Stimulated activated CD4-positive, alpha-beta T cell treated with anti-CD3 and anti-CD28 coated beads, TNF-alpha, amount 100 ng/mL, for 1 hour (primary cell): ENCODE measurements around the gene MEF2D.

Experiments
- DNase-seq, 3 donors: peaks; one replicate each; pipeline ENCODE4 v3.0.0-alpha.2; 2020; ENCODE audit warnings: low read depth in 3 of 3, low spot score in 1 of 3

The MEF2D gene

GRCh38 chr1:156500793-156501506, 375 bp upstream of the MEF2D start:
- DNase-seq: peak; percentile 80 to 97 (median 89)

GRCh38 chr1:156499842-156500542, 583 bp downstream of the MEF2D start:
- no peak for DNase-seq

DNA sequence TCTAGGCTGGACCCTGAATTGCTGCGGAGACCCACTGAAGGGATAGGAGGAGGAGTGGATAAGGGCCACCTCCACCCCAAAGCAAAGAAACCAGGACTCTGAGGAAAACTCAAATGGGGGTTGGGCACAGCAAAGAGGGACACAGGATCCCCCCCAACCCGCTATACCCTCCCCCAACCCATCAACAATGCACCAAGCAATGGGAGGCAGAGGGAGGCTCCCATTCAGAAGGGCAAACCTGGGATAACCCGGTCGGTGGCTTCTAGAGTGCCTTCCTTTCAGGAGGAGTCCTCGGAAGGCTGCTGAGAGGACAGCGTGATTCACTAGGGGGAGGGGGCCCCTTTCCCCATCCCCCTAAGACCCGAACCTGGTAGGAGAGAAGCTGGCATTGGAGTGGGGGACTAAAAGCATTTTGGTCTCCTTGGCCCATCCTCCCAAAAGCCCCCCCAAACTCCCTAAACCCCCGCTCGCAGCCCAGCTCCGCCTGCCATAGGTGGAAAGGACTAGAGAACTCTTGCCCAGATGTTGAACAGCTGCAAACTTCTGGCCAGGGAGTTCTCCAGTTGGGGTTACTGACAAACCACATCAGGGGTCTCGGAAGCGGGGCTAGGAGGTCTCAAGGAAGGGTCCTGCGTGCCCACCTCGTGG, 1.3 kb downstream of the MEF2D start:
- DNase-seq: no peak

DNA sequence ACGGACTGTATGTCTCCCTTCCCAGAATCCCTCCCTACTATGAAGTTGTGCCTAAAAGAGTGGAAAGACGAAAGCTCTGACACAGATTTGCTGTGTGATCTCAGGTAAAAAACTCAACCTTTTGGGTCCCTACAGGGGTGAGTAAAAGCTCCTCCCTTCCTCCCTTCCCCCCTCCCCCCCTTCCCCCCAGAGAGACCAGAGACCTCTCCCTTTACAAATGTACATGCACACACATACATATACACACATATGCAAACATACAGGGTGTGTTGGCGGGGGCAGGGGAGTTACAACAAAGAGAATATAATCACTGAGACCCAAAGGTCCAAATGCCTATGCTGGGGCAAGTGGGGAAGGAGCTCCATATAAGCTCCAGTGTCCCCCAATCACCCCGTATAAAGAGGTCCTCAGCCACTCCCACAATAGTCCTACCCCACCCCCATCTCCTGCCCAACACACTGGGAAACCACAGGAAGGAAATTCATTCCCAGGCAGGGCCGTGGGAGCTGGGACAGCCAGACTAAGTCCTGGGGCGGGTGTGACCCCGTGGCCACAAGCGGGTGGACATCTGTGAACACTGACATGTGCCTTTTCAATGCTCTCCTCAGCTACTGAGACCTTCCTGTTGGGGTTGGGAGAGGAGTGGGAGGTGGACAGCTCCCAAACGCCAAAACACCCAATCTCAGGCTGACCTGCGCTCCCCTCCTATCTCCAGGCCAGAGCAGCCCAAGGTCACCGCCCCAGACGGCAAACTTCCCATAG, 2.0 kb downstream of the MEF2D start:
- DNase-seq: no peak

DNA sequence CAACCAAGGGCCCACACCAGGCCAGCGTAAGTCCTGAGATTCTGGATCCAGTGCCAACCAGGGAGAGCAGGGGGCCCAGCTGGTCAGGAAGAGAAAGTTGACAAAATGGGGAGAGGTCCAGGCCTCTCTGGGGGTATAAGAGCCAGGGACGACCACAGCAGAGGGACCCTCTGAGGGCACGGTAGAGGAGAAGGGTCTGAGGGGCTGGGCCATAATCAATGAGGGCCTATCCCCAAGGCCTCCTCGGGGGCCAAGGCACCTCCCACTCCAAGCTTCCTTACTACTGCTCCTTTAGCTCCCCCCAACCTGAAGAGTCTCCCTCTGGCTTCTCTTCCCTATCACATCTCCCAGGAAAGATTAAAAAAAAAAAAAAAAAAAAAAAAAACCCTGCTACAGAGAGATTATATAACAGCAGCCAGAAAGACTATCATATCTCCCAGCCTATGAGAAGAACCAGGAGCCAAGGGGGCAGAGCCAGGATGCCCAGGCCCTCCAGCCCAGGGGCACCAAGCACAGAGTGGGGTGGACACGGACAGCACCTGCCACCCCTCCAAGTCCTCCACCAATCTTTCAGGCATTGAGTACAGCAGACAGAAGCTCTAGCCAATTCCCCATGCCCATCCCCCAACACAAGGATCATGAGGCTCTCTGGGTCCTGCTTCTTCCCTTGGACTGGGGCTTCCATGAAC, 2.7 kb downstream of the MEF2D start:
- no peak for DNase-seq

GRCh38 chr1:156497078-156497742, 3.4 kb downstream of the MEF2D start:
- DNase-seq: no peak

DNA sequence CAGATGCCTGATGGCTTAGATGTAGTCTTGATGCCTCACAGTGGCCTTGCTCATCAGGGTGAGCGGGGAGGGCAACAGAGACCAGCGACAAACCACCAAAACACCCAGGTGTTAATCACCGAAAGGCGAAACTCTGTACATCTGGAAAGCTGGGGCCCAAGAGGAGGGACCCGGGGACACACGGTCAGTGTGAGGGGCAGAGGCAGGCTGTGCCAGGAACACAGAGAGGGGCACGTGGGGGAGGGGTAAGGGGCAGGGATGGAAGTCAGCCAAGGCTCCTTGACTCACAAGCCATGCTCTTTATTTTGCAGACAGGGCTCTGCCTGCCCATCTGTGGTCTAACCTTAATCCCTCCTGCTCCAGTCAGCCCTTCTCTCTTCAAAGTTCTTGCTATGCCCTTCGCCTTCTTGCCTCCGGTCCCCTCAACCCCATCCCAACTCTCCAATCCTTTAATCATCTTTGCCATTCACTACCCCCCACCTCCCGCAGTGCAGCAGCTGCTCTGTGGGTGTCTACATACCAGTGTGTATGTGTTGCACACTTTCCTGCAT, 4.3 kb downstream of the MEF2D start:
- no peak for DNase-seq

DNA sequence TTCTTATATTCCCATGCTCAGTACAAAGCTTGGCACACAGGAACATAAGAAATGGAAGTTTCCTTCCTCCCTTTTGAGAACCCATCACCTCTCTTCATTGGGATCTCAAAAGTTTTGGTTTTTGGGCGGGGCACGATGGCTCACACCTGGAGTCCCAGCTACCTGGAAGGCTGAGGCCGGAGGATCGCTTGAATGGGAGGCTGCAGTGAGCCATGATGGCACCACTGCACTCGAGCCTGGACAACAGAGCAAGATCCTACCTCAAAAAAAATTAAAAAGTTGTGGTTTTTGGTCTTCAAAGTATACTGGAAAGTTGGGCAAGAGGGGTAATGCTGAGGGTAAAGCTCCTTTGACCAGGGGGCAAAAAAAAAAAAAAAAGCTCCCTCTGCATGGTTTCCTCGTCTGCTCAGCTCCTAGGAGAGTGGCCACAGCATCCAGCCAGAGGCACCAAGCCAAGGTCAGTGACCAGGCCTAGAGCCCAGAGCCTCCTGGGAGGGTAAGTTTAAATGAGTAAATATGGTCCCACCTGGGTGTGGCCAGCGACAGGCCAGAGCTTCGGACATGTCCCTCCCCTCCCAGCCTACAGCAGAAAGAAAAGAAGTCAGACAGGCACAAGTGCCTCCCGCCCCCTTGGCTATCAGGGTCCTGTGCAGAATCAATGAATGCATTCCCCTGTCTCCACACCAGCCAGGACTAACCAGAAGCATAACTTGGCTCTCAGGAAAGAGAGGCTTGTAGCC, 5.0 kb downstream of the MEF2D start:
- no peak for DNase-seq

- no peak for DNase-seq
Observed at GRCh38 chr1:156494309-156494895, 6.2 kb downstream of the MEF2D start.

- DNase-seq: no peak
Observed at GRCh38 chr1:156493742-156494141, 6.8 kb downstream of the MEF2D start.

GRCh38 chr1:156493154-156493631, 7.4 kb downstream of the MEF2D start:
- no peak for DNase-seq

DNA sequence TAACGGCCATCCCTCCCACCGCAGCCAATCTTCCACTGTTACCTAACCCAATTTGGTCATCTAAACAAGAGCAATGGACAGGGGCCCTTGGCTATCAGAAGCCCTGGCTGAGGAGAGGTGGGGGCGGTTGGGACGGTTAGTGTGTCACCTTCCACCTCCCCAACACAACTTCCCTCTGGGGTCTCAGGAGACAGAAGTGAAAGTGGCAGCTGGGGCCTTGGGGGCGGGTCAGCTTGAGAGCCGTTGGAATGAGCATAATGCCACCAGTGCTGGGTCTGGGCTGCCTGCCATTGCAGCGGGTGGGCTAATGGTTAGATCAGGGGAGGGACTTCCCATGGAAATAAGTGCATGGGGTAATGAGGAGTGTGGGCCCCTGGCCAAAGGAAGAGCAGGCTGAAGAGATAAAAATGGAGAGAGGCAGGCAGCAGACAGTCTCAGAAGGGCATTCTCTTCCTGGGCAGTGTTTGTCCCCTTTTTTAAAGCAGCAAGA, 7.9 kb downstream of the MEF2D start:
- DNase-seq: no peak

DNA sequence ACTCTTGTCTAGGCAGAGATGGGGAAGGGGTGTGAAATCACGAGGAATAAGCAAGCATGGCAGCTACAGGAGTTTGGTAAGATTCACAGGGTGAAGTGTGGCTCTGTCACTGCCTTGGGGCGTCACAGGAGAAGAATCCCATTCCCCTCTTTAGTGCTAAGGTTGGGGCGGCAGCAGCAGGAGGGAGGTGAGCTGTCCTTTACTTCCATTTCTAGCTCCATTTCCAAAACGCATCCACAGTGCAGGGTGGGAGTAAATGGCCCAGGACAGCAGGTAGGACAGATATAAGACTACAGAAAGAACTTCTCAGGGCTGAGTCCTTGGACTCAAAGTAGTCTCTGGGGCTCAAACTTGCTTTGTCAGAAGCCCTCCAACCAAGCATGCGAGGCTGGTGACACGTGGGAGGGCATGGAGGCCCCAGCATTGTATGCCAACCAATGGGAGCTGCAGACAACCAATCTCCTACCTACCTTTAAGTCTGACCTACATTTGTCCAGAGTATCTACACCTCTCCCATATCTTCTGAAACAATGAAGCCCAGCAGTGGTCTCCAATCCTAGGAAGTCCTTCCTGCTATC, 8.5 kb downstream of the MEF2D start:
- DNase-seq: no peak

- DNase-seq: no peak
Observed at GRCh38 chr1:156491151-156491949, 9.2 kb downstream of the MEF2D start.

GRCh38 chr1:156490401-156491032, 10.1 kb downstream of the MEF2D start:
- DNase-seq: no peak

DNA sequence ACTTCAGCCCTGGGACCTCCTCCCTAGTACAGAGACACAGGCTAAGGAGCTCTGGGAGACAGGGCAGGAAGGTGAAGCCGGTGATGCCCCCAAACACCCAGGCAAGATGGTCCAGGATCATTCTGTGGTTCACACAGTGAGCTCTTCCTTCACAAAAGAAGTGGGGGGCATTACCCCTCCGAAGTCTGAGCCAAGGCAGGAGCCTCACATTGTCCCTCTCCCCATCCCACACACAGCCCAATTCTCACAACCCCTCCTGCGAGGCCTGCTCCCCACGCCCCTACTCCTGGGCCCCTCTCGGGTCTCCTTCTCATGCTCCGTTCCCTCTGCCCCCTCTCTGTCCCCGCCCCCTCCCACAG, 10.7 kb downstream of the MEF2D start:
- DNase-seq: no peak
